ENCODE measurements around the gene ZNF32. TPM values are rescaled to one million over a fixed set of nuclear protein-coding genes. Genes with fewer than 3 reads are reported as not detected.

ZNF32 gene
- total and polyA plus RNA-seq, 2 of the 8 experiments (the other 6 are each of a cell fraction or from before 2014, with no cell fraction given), result 17.2 to 22.5 TPM

- CTCF ChIA-PET (ENCODE audit: partially characterized antibody), result no interaction called here
- Histone ChIP-seq H3K27ac (ENCODE audit: low read depth, low read length) (no peak overlapping the region), H2BK15ac (ENCODE audit: low read length) (no peak overlapping the region), H3K9me3 (ENCODE audit: insufficient read depth in 2 of 2, low read depth in 1 of 2, low read length in 1 of 2) (peaks cover 0 to 16% of the 10 kb centered on the region in 2 experiments; a peak in 2 of 4 replicates), H2BK20ac (ENCODE audit: low read length) (no peak overlapping the region), H3K36me3 (ENCODE audit: control insufficient read depth in 2 of 4, insufficient read depth in 4 of 4, low read length in 3 of 4) (no peaks in the 10 kb centered on the region), H2BK12ac (ENCODE audit: low read depth, low read length) (no peak overlapping the region), H3K79me1 (ENCODE audit: low read depth, low read length) (no peaks in the 10 kb centered on the region), H3K4me3 (ENCODE audit: extremely low read depth in 1 of 4, insufficient read depth in 2 of 4, low read depth in 3 of 4, low read length in 4 of 4) (no peak overlapping the region), H4K8ac (ENCODE audit: extremely low read depth, insufficient read depth, low read length) (no peak overlapping the region), H3K23ac (ENCODE audit: insufficient read length) (no peak overlapping the region), H4K20me1 (replicated peaks in 1 of 2; ENCODE audit: control insufficient read depth in 1 of 2, insufficient read depth in 2 of 2, low read length in 2 of 2) (no peaks in the 10 kb centered on the region), H2AFZ (ENCODE audit: low read length) (no peak overlapping the region), H3K79me2 (ENCODE audit: control insufficient read depth in 1 of 2, insufficient read depth in 2 of 2, low read length in 2 of 2) (no peaks in the 10 kb centered on the region), H4K91ac (replicated peaks; ENCODE audit: insufficient read length, low read length) (no peak overlapping the region), H3K14ac (ENCODE audit: insufficient read length) (no peak overlapping the region), H3K18ac (ENCODE audit: extremely low read depth, low read length) (no peak overlapping the region), H4K5ac (ENCODE audit: insufficient read length, low read depth, low read length) (no peak overlapping the region), H2AK5ac (ENCODE audit: low read depth, low read length) (no peak overlapping the region), H3K4me2 (ENCODE audit: insufficient read depth in 1 of 2, low read depth in 2 of 2, low read length in 2 of 2) (no peak overlapping the region), H3K9ac (replicated peaks in 1 of 4; ENCODE audit: extremely low read depth in 1 of 4, low read depth in 3 of 4, low read length in 3 of 4) (no peak overlapping the region), H2BK120ac (replicated peaks; ENCODE audit: low read depth, low read length) (no peak overlapping the region), H3K27me3 (replicated peaks in 1 of 4; ENCODE audit: control insufficient read depth in 3 of 4, extremely low read depth in 1 of 4, insufficient read depth in 3 of 4, low read length in 3 of 4) (no peaks in the 10 kb centered on the region), H3K4ac (replicated peaks; ENCODE audit: insufficient read length, low read depth, low read length) (no peak overlapping the region), H3K23me2 (ENCODE audit: low read depth, low read length) (no peaks in the 10 kb centered on the region), H2BK5ac (ENCODE audit: low read depth, low read length) (no peak overlapping the region), H3K56ac (replicated peaks; ENCODE audit: insufficient read length, low read depth, low read length) (no peak overlapping the region), H3K4me1 (replicated peaks in 1 of 4; ENCODE audit: control insufficient read depth in 3 of 4, insufficient read depth in 4 of 4, low read length in 3 of 4) (no peaks in the 10 kb centered on the region)
- 64% methylated on average over 1 of the region's 1 CpG; no CpG with 5 or more reads in 1 of the 2 experiments for WGBS, 2 experiments (ENCODE audit: extremely low coverage in 1 of 2, insufficient coverage in 1 of 2, insufficient read length in 1 of 2, insufficient replicate concordance in 2 of 2, low coverage in 1 of 2, low lambda C conversion rate in 2 of 2, missing lambda C conversion rate in 1 of 2)
- DNase-seq (ENCODE audit: low read depth in 1 of 2, low spot score in 2 of 2), result no peak
- no peak for FAIRE-seq
- TF ChIP-seq RNF2 (IDR thresholded peaks at IDR 0.05; ENCODE audit: borderline replicate concordance, low read depth, low read length, missing control alignments, poor library complexity, severe bottlenecking), result no peak
- no peak for TF ChIP-seq BCL11A (IDR thresholded peaks at IDR 0.05; ENCODE audit: low read depth in 2 of 2, low read length in 2 of 2)
- no peak for TF ChIP-seq BACH1 (IDR thresholded peaks at IDR 0.05; ENCODE audit: low read length)
- no peak for TF ChIP-seq KDM5A (IDR thresholded peaks at IDR 0.05; ENCODE audit: low read length)
- TF ChIP-seq YY1 (IDR thresholded peaks at IDR 0.05; ENCODE audit: low read depth, low read length), result no peak
- TF ChIP-seq SP4 (IDR thresholded peaks at IDR 0.05; ENCODE audit: low read length), result no peak
- no peak for TF ChIP-seq RAD21 (IDR thresholded peaks at IDR 0.05 in 1 of 2, conservative IDR thresholded peaks at IDR 0.05 in 1 of 2; ENCODE audit: low read depth in 2 of 2, low read length in 2 of 2)
- no peak for TF ChIP-seq TAF7 (optimal IDR thresholded peaks at IDR 0.05; ENCODE audit: borderline replicate concordance, low read depth, low read length)
- POLR2A ChIA-PET (ENCODE audit: partially characterized antibody), result no interaction called here
Measured at GRCh38 chr10:43627942-43628341, 20.7 kb downstream of the ZNF32 start.
